H9 (cell line): ENCODE results near the gene MMS19. TPM values are rescaled to one million over a fixed set of nuclear protein-coding genes. Genes with fewer than 3 reads are reported as not detected.

Experiments
- DNase-seq: peaks from one replicate; pipeline ENCODE4 v3.0.0-alpha.2; 2017
- H2AFZ ChIP-seq: one replicate; pipeline ENCODE4 v1.6.1; 2013; ENCODE audit warnings: mild to moderate bottlenecking, low read length, control low read depth, moderate library complexity
- H2AK5ac ChIP-seq: 2 replicates; pipeline ENCODE4 v1.6.1; 2013; ENCODE audit warnings: low read length, control low read depth, mixed read lengths; ENCODE audit not compliant: insufficient read length
- H2BK120ac ChIP-seq: one replicate; pipeline ENCODE4 v1.6.1; 2013; ENCODE audit warnings: low read depth, mild to moderate bottlenecking, low read length, control low read depth, inconsistent platforms; ENCODE audit not compliant: poor library complexity, severe bottlenecking
- H2BK12ac ChIP-seq: 2 replicates; pipeline ENCODE4 v1.6.1; 2013; ENCODE audit warnings: low read length, control low read depth, mixed read lengths, low read depth; ENCODE audit not compliant: insufficient read length
- H2BK15ac ChIP-seq: 2 replicates; pipeline ENCODE4 v1.6.1; 2013; ENCODE audit warnings: low read depth, low read length, control low read depth
- H2BK20ac ChIP-seq: one replicate; pipeline ENCODE4 v1.6.1; 2013; ENCODE audit warnings: low read depth, mild to moderate bottlenecking, low read length, control low read depth, inconsistent platforms; ENCODE audit not compliant: poor library complexity, severe bottlenecking
- H2BK5ac ChIP-seq: 2 replicates; pipeline ENCODE4 v1.6.1; 2013; ENCODE audit warnings: low read length, control low read depth, mixed read lengths; ENCODE audit not compliant: insufficient read length
- H3K14ac ChIP-seq: 2 replicates; pipeline ENCODE4 v1.6.1; 2013; ENCODE audit warnings: low read length, control low read depth; ENCODE audit not compliant: insufficient read depth
- H3K18ac ChIP-seq: 2 replicates; pipeline ENCODE4 v1.6.1; 2013; ENCODE audit warnings: low read depth, mild to moderate bottlenecking, mixed read lengths, low read length, control low read depth; ENCODE audit not compliant: insufficient read length
- H3K23ac ChIP-seq: 2 replicates; pipeline ENCODE4 v1.6.1; 2013; ENCODE audit warnings: low read length, control low read depth, mixed read lengths, low read depth; ENCODE audit not compliant: insufficient read length
- H3K23me2 ChIP-seq: 2 replicates; pipeline ENCODE4 v1.6.1; 2013; ENCODE audit warnings: low read depth, mild to moderate bottlenecking, mixed read lengths, low read length, control low read depth; ENCODE audit not compliant: insufficient read length, poor library complexity, severe bottlenecking
- H3K27ac ChIP-seq: 2 replicates; pipeline ENCODE4 v1.5.1; 2013; ENCODE audit warnings: low read length, control low read depth, mixed read lengths, low read depth; ENCODE audit not compliant: insufficient read length
- H3K27me3 ChIP-seq: 2 replicates; pipeline ENCODE4 v1.6.1; 2013; ENCODE audit warnings: low read length, control low read depth, inconsistent platforms; ENCODE audit not compliant: insufficient read depth
- H3K4ac ChIP-seq: 2 replicates; pipeline ENCODE4 v1.6.1; 2013; ENCODE audit warnings: low read depth, mild to moderate bottlenecking, control low read depth, inconsistent platforms, low read length, moderate library complexity
- H3K4me1 ChIP-seq: 2 replicates; pipeline ENCODE4 v1.6.1; 2013; ENCODE audit warnings: low read length, control low read depth, inconsistent platforms; ENCODE audit not compliant: insufficient read depth
- H3K4me2 ChIP-seq: 2 replicates; pipeline ENCODE4 v1.6.1; 2013; ENCODE audit warnings: low read length, control low read depth, mixed read lengths; ENCODE audit not compliant: insufficient read length, insufficient read depth
- H3K56ac ChIP-seq: 2 replicates; pipeline ENCODE4 v1.6.1; 2013; ENCODE audit warnings: low read depth, mild to moderate bottlenecking, mixed read lengths, low read length, control low read depth; ENCODE audit not compliant: insufficient read length
- H3K79me1 ChIP-seq: 2 replicates; pipeline ENCODE4 v1.6.1; 2013; ENCODE audit warnings: low read depth, mild to moderate bottlenecking, moderate library complexity, low read length, control low read depth, inconsistent platforms; ENCODE audit not compliant: insufficient read depth, poor library complexity, severe bottlenecking
- H3K79me2 ChIP-seq: 2 replicates; pipeline ENCODE4 v1.6.1; 2013; ENCODE audit warnings: low read length, control low read depth, inconsistent platforms; ENCODE audit not compliant: insufficient read depth
- H3K9ac ChIP-seq: 2 replicates; pipeline ENCODE4 v1.6.1; 2013; ENCODE audit warnings: low read length, control low read depth, mixed read lengths; ENCODE audit not compliant: insufficient read length; ENCODE audit errors: extremely low read depth
- H3K9me3 ChIP-seq: one replicate; pipeline ENCODE4 v1.6.1; 2013; ENCODE audit warnings: low read depth, low read length, inconsistent platforms; ENCODE audit not compliant: control insufficient read depth
- H3T11ph ChIP-seq: one replicate; pipeline ENCODE4 v1.6.1; 2013; ENCODE audit warnings: mild to moderate bottlenecking, low read length, control low read depth, inconsistent platforms
- H4K20me1 ChIP-seq: one replicate; pipeline ENCODE4 v1.6.1; 2013; ENCODE audit not compliant: control insufficient read depth, insufficient read length, insufficient read depth
- H4K5ac ChIP-seq: 2 replicates; pipeline ENCODE4 v1.6.1; 2013; ENCODE audit warnings: low read depth, mild to moderate bottlenecking, mixed read lengths, low read length, control low read depth; ENCODE audit not compliant: insufficient read length
- H4K8ac ChIP-seq: replicated peaks from 2 replicates; pipeline ENCODE4 v1.6.1; 2013; ENCODE audit warnings: low read length, control low read depth, mixed read lengths, low read depth; ENCODE audit not compliant: insufficient read length
- H4K91ac ChIP-seq: 2 replicates; pipeline ENCODE4 v1.6.1; 2013; ENCODE audit warnings: low read depth, mild to moderate bottlenecking, moderate library complexity, mixed read lengths, low read length, control low read depth; ENCODE audit not compliant: insufficient read length
- H3K27ac Mint-ChIP-seq, 3 experiments: 2 replicates in 2 of 3; 3 replicates in 1 of 3; pipeline ENCODE4 v1.8.0; 2020 to 2021; ENCODE audit warnings: mixed read lengths in 3 of 3, mild to moderate bottlenecking in 1 of 3, moderate library complexity in 1 of 3
- H3K27me3 Mint-ChIP-seq: 2 replicates; pipeline ENCODE4 v1.8.0; 2021; ENCODE audit warnings: low read depth, mild to moderate bottlenecking, moderate library complexity, mixed read lengths
- H3K36me3 Mint-ChIP-seq, 3 experiments: 2 replicates in 2 of 3; 3 replicates in 1 of 3; pipeline ENCODE4 v1.8.0; 2020 to 2021; ENCODE audit warnings: low read depth in 3 of 3, mixed read lengths in 3 of 3; ENCODE audit not compliant: insufficient read depth in 1 of 3
- H3K4me1 Mint-ChIP-seq, 2 experiments: 2 replicates each; pipeline ENCODE4 v1.8.0; 2020; ENCODE audit warnings: mixed read lengths in 2 of 2
- H3K4me3 Mint-ChIP-seq, 2 experiments: 2 replicates in 1 of 2; 3 replicates in 1 of 2; pipeline ENCODE4 v1.8.0; 2020 to 2021; ENCODE audit warnings: mild to moderate bottlenecking in 2 of 2, mixed read lengths in 2 of 2, moderate library complexity in 1 of 2
- H3K9me3 Mint-ChIP-seq, 2 experiments: 2 replicates in 1 of 2; 3 replicates in 1 of 2; pipeline ENCODE4 v1.8.0; 2020; ENCODE audit warnings: mild to moderate bottlenecking in 2 of 2, mixed read lengths in 2 of 2, moderate library complexity in 1 of 2
- WGBS: extraction: QIAGEN DNeasy Blood & Tissue Kit; methylation state at CpG from one replicate; pipeline ENCODE4 v1.1.7; 2013; ENCODE audit warnings: missing lambda C conversion rate, low lambda C conversion rate, mixed read lengths; ENCODE audit not compliant: insufficient read length; ENCODE audit errors: extremely low coverage; 5-methylcytosine and 5-hydroxymethylcytosine counted together
- total RNA-seq: library from RNA; stranded (reverse); gene quantifications from 2 replicates; pipeline ENCODE4 v1.2.1, GENCODE V29; 2021
- TF ChIP-seq, protein P1 (sequence below): fragments of 200-600 bp; sonication (generic); conservative IDR thresholded peaks from 3 replicates; pipeline ENCODE4 v1.8.0; 2021; ENCODE audit warnings: antibody characterized with exemption, mild to moderate bottlenecking

MMS19 gene
- total RNA-seq, 1 experiment from 2014 or later, result 102 TPM

- Histone ChIP-seq H4K91ac (no peak overlapping the region), H2BK120ac (no peak overlapping the region), H4K20me1 (no peaks in the 10 kb centered on the region), H3K27me3 (no peaks in the 10 kb centered on the region), H2BK15ac (no peak overlapping the region), H3K79me1 (no peaks in the 10 kb centered on the region), H2BK12ac (no peak overlapping the region), H3K4me1 (no peaks in the 10 kb centered on the region), H3K14ac (no peak overlapping the region), H3K23ac (no peak overlapping the region), H2BK20ac (no peak overlapping the region), H3K4ac (no peak overlapping the region), H4K5ac (no peak overlapping the region), H3K4me2 (no peak overlapping the region), H3K56ac (no peak overlapping the region), H2AFZ (no peak overlapping the region), H3K23me2 (peaks cover 3% of the 10 kb centered on the region), H2BK5ac (no peak overlapping the region), H4K8ac (no peak overlapping the region), H3K27ac (no peak overlapping the region), H3K9ac (no peak overlapping the region), H3K79me2 (no peaks in the 10 kb centered on the region), H3K18ac (no peak overlapping the region), H2AK5ac (no peak overlapping the region), H3T11ph (no peak overlapping the region), H3K9me3 (no peaks in the 10 kb centered on the region)
- Mint-ChIP-seq H3K27ac (no peak overlapping the region), H3K4me1 (peaks cover 0 to under 1% of the 10 kb centered on the region in 2 experiments; a peak in 2 of 4 replicates), H3K36me3 (no peaks in the 10 kb centered on the region), H3K9me3 (no peaks in the 10 kb centered on the region), H3K4me3 (no peak overlapping the region), H3K27me3 (no peaks in the 10 kb centered on the region)
- TF ChIP-seq, protein P1, sequence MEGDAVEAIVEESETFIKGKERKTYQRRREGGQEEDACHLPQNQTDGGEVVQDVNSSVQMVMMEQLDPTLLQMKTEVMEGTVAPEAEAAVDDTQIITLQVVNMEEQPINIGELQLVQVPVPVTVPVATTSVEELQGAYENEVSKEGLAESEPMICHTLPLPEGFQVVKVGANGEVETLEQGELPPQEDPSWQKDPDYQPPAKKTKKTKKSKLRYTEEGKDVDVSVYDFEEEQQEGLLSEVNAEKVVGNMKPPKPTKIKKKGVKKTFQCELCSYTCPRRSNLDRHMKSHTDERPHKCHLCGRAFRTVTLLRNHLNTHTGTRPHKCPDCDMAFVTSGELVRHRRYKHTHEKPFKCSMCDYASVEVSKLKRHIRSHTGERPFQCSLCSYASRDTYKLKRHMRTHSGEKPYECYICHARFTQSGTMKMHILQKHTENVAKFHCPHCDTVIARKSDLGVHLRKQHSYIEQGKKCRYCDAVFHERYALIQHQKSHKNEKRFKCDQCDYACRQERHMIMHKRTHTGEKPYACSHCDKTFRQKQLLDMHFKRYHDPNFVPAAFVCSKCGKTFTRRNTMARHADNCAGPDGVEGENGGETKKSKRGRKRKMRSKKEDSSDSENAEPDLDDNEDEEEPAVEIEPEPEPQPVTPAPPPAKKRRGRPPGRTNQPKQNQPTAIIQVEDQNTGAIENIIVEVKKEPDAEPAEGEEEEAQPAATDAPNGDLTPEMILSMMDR, result no peak
- no CpG with 5 or more reads among the region's 10 CpGs for WGBS
- DNase-seq, result no peak
Measured at GRCh38 chr10:97408496-97408992, 89.7 kb downstream of the MMS19 start.

Other genes starting within 250 kb of the MMS19 start
- 30.5 and 33.2 TPM in 2 replicates for gene ARHGAP19, start 205.8 kb downstream of the MMS19 start, total RNA-seq
- gene FRAT1, start 179.2 kb downstream of the MMS19 start, total RNA-seq, result 7.3 and 8.1 TPM in 2 replicates
- gene FRAT2, start 163.7 kb downstream of the MMS19 start, total RNA-seq, result 128 and 129 TPM in 2 replicates
- gene RRP12, start 97.1 kb downstream of the MMS19 start, total RNA-seq, result 71.6 and 83.0 TPM in 2 replicates
- gene PGAM1, start 72.2 kb downstream of the MMS19 start, total RNA-seq, result 932 and 935 TPM in 2 replicates
- 60.3 and 66.4 TPM in 2 replicates for gene EXOSC1, start 52.4 kb downstream of the MMS19 start, total RNA-seq
- gene ZDHHC16, start 52.2 kb downstream of the MMS19 start, total RNA-seq, result 43.9 and 45.4 TPM in 2 replicates
- 18.1 and 19.0 TPM in 2 replicates for gene UBTD1, start 502 bp upstream of the MMS19 start, total RNA-seq
- not detected in 2 replicates for gene ANKRD2, start 74.4 kb upstream of the MMS19 start, total RNA-seq
- gene HOGA1, start 86.0 kb upstream of the MMS19 start, total RNA-seq, result 0.72 and 0.79 TPM in 2 replicates
- 0.31 TPM in 1 of 2 replicates, not detected in the other for gene C10orf62, start 91.3 kb upstream of the MMS19 start, total RNA-seq
- 11.9 and 12.0 TPM in 2 replicates for gene MORN4, start 135.1 kb upstream of the MMS19 start, total RNA-seq
- gene PI4K2A, start 142.2 kb upstream of the MMS19 start, total RNA-seq, result 29.8 and 30.9 TPM in 2 replicates
- 6.5 and 6.9 TPM in 2 replicates for gene AVPI1, start 188.8 kb upstream of the MMS19 start, total RNA-seq
- gene MARVELD1, start 215.3 kb upstream of the MMS19 start, total RNA-seq, result 26.6 and 26.7 TPM in 2 replicates
- 32.2 and 33.2 TPM in 2 replicates for gene ZFYVE27, start 238.7 kb upstream of the MMS19 start, total RNA-seq